Measurements from ENCODE around the gene ZNF330.

GRCh38 chr4:141229408-141230101 lies 8.9 kb downstream of the ZNF330 start:
- TF ChIP-seq CTCF (conservative IDR thresholded peaks at IDR 0.05; ENCODE audit: low read length) (no peak), EZH2phosphoT487 (IDR thresholded peaks at IDR 0.05; ENCODE audit: borderline replicate concordance) (no peak)
